ENCODE results near the gene PCCA.
A peak's percentile ranks its signal among the peaks of the same experiment; 100 is the strongest.

PCCA gene

GRCh38 chr13:100525453-100526317 lies 436.8 kb downstream of the PCCA start:
- H3K4me1 Mint-ChIP-seq: no peaks in the 10 kb centered on the region
- peaks cover 32% of the 10 kb centered on the region for H3K36me3 Mint-ChIP-seq
- H3K27ac Mint-ChIP-seq: no peak overlapping the region
- no peaks in the 10 kb centered on the region for H3K27me3 Mint-ChIP-seq
- H3K9me3 Mint-ChIP-seq: no peaks in the 10 kb centered on the region
- H3K4me3 Mint-ChIP-seq: no peak overlapping the region
- ATAC-seq: no peak

- no peak for ATAC-seq
- Mint-ChIP-seq H3K27me3 (no peaks in the 10 kb centered on the region), H3K9me3 (no peaks in the 10 kb centered on the region), H3K36me3 (peaks cover 32% of the 10 kb centered on the region), H3K4me1 (no peaks in the 10 kb centered on the region), H3K4me3 (no peak overlapping the region), H3K27ac (no peak overlapping the region)
Measured at GRCh38 chr13:100526318-100527000, 437.6 kb downstream of the PCCA start.

GRCh38 chr13:100527644-100528043 lies 438.8 kb downstream of the PCCA start:
- no peak for ATAC-seq
- Mint-ChIP-seq H3K36me3 (peaks cover 32% of the 10 kb centered on the region), H3K27ac (no peak overlapping the region), H3K27me3 (no peaks in the 10 kb centered on the region), H3K9me3 (no peaks in the 10 kb centered on the region), H3K4me3 (no peak overlapping the region), H3K4me1 (no peaks in the 10 kb centered on the region)

- Mint-ChIP-seq H3K9me3 (no peaks in the 10 kb centered on the region), H3K36me3 (peaks cover 37% of the 10 kb centered on the region), H3K4me3 (no peak overlapping the region), H3K27ac (no peak overlapping the region), H3K4me1 (no peaks in the 10 kb centered on the region), H3K27me3 (no peaks in the 10 kb centered on the region)
- ATAC-seq: no peak
Measured at GRCh38 chr13:100528353-100528752, 439.5 kb downstream of the PCCA start.

GRCh38 chr13:100528820-100529219 lies 439.9 kb downstream of the PCCA start:
- Mint-ChIP-seq H3K27ac (no peak overlapping the region), H3K4me3 (no peak overlapping the region), H3K27me3 (no peaks in the 10 kb centered on the region)

GRCh38 chr13:100529666-100530377 lies 440.9 kb downstream of the PCCA start:
- ATAC-seq: no peak
- Mint-ChIP-seq H3K36me3 (peaks cover 38% of the 10 kb centered on the region), H3K27me3 (no peaks in the 10 kb centered on the region), H3K9me3 (no peaks in the 10 kb centered on the region), H3K27ac (no peak overlapping the region), H3K4me1 (no peaks in the 10 kb centered on the region), H3K4me3 (no peak overlapping the region)

More at GRCh38 chr13:100528820-100529219, 439.9 kb downstream of the PCCA start:
- no peaks in the 10 kb centered on the region for H3K4me1 Mint-ChIP-seq
- H3K9me3 Mint-ChIP-seq: no peaks in the 10 kb centered on the region
- peaks cover 40% of the 10 kb centered on the region for H3K36me3 Mint-ChIP-seq
- no peak for ATAC-seq

GRCh38 chr13:100530671-100531213 lies 441.8 kb downstream of the PCCA start:
- H3K27me3 Mint-ChIP-seq: no peaks in the 10 kb centered on the region
- no peaks in the 10 kb centered on the region for H3K9me3 Mint-ChIP-seq
- H3K4me1 Mint-ChIP-seq: no peaks in the 10 kb centered on the region
- H3K36me3 Mint-ChIP-seq: peaks cover 34% of the 10 kb centered on the region
- no peak for ATAC-seq
- H3K27ac Mint-ChIP-seq: no peak overlapping the region
- no peak overlapping the region for H3K4me3 Mint-ChIP-seq

- no peaks in the 10 kb centered on the region for H3K4me1 Mint-ChIP-seq
- H3K9me3 Mint-ChIP-seq: no peaks in the 10 kb centered on the region
- no peak overlapping the region for H3K27ac Mint-ChIP-seq
- H3K36me3 Mint-ChIP-seq: peaks cover 43% of the 10 kb centered on the region
- no peak overlapping the region for H3K4me3 Mint-ChIP-seq
- peak; percentile 42 for ATAC-seq
- H3K27me3 Mint-ChIP-seq: no peaks in the 10 kb centered on the region
Measured at GRCh38 chr13:100532090-100532766, 443.3 kb downstream of the PCCA start.

- Mint-ChIP-seq H3K4me3 (no peak overlapping the region), H3K36me3 (peaks cover 43% of the 10 kb centered on the region), H3K27ac (no peak overlapping the region), H3K27me3 (no peaks in the 10 kb centered on the region), H3K9me3 (no peaks in the 10 kb centered on the region), H3K4me1 (no peaks in the 10 kb centered on the region)
- ATAC-seq: no peak
Measured at GRCh38 chr13:100532836-100533435, 444.0 kb downstream of the PCCA start.

- Mint-ChIP-seq H3K27me3 (no peaks in the 10 kb centered on the region), H3K4me1 (no peaks in the 10 kb centered on the region), H3K4me3 (no peak overlapping the region), H3K9me3 (no peaks in the 10 kb centered on the region), H3K27ac (no peak overlapping the region), H3K36me3 (peaks cover 38% of the 10 kb centered on the region)
- ATAC-seq: peak; percentile 42
Measured at GRCh38 chr13:100533588-100534041, 444.7 kb downstream of the PCCA start.

GRCh38 chr13:100534147-100534843 lies 445.4 kb downstream of the PCCA start:
- Mint-ChIP-seq H3K4me1 (no peaks in the 10 kb centered on the region), H3K9me3 (no peaks in the 10 kb centered on the region), H3K27me3 (no peaks in the 10 kb centered on the region), H3K27ac (no peak overlapping the region), H3K4me3 (no peak overlapping the region), H3K36me3 (peaks cover 35% of the 10 kb centered on the region)
- no peak for ATAC-seq

GRCh38 chr13:100534911-100535310 lies 446.0 kb downstream of the PCCA start:
- no peak for ATAC-seq
- Mint-ChIP-seq H3K4me3 (no peak overlapping the region), H3K36me3 (peaks cover 33% of the 10 kb centered on the region), H3K4me1 (no peaks in the 10 kb centered on the region), H3K9me3 (no peaks in the 10 kb centered on the region), H3K27me3 (no peaks in the 10 kb centered on the region), H3K27ac (no peak overlapping the region)

- Mint-ChIP-seq H3K9me3 (no peaks in the 10 kb centered on the region), H3K27ac (no peak overlapping the region), H3K4me3 (no peak overlapping the region), H3K36me3 (peaks cover 39% of the 10 kb centered on the region), H3K27me3 (no peaks in the 10 kb centered on the region), H3K4me1 (no peaks in the 10 kb centered on the region)
- no peak for ATAC-seq
Measured at GRCh38 chr13:100535426-100536135, 446.7 kb downstream of the PCCA start.
